DMS53 treated with DMSO at 0.1 percent for 48 hours (cell line): ENCODE results near the gene NXPH2.
A peak's percentile ranks its signal among the peaks of the same experiment; 100 is the strongest.
"Not testable (repeated sequence)": the region's sequence is repeated elsewhere in the genome, so short reads cannot be mapped to it uniquely, and the experiment has no call there.

Source experiments
- DNase-seq: peaks from one replicate; lab custom pipeline; 2025; ENCODE audit not compliant: unreplicated experiment; lab: John Stamatoyannopoulos, UW

NXPH2 gene

DNA sequence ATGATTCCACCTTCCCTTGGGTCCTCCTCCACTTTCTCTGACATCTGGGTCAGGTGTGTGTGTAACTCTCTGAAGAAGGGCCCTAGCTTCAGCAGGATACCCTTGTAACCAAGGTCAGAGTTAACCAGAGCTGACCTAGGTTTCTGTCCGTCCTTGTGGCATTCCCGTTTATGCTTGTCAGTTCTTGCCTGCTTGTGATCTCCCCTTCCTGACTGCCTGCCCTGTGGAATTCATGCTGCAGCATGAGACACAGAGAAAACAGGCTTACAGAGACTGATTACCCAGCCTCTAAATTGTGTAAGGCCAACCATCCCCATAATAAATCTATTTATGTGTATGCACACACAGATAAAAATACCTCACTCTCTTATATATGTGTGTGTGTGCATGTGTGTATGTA, 22.8 kb downstream of the NXPH2 start:
- no peak for DNase-seq

DNA sequence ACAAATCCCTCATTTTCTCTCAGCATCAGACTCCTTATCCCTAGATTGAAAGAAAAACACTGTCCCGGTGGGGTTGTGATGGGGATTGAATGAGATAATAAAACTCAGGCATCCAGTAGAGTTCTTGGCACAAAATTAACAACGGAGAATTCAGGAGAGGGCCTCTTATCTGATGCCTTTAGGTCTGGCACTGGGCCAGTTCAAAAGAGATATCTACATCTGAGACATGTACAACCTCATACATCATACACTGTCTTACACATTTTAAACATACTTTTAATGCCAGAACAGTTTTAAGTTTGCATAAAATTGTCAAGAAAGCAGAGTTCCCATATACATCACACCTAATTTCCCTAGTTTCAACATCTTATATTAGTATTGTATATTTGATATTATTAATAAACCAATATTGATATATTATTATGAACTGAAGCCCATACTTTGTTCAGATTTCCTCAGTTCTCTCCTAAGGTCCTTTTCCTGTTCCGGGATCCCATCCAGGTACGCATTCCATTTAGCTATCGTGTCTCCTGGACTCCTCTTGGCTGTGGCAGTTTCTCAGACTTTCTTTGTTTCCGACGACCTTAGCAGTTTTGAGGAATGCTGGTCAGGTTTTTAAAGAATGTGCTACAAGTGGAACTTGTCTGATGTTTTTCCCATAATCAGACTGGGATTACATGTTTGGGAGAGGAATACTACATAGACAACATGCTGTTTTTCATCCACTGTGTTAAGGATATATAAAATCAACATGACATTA, 27.8 kb downstream of the NXPH2 start:
- no peak for DNase-seq

DNA sequence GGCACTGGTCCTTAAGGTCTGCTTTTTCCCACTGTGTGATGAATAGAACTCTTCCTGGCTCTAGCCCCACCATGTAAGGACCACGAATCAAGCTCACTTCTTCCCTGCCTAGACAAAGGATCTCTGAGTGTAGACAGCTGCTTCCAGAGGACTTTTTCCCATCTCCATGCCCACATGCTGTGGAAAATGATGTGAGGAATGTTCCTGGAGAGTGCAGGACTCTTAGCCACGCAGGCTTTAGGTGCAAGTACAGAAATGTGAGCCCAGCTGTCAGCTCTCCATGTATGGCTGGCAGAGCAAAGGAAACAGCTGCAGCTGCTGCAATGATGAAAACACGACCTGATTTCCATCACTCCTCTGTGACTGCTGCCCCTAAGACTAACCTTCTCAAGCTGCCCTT, 35.5 kb downstream of the NXPH2 start:
- no peak for DNase-seq

- DNase-seq, result no peak
These were observed 37.6 kb downstream of the NXPH2 start for GRCh38 chr2:138742441-138743057.

GRCh38 chr2:138741851-138742250, 38.3 kb downstream of the NXPH2 start:
- no peak for DNase-seq

GRCh38 chr2:138737009-138737554, 43.1 kb downstream of the NXPH2 start:
- DNase-seq, result not testable (repeated sequence)

DNA sequence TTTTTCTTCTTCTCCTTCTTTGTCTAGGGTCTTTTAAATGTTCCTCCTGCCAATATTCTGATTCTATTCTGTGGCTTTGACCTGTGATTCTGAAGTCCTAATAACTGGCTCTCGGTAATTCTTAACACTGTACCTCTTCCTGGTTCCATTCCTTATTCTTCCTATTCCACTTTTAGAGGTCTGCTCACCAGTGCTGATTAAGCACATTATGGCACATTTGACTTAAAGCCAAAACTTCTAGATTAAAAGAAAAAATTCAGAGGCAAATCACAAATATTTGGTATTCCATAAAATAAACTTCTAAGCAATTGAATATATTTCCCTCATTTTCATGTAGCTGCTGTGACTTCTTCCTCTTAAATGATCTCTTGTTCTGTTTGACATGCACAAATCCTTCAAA, 47.5 kb downstream of the NXPH2 start:
- DNase-seq, result no peak

GRCh38 chr2:138730497-138731030, 49.6 kb downstream of the NXPH2 start:
- DNase-seq, result no peak

GRCh38 chr2:138727956-138728355, 52.2 kb downstream of the NXPH2 start:
- DNase-seq, result no peak

GRCh38 chr2:138726681-138727080, 53.5 kb downstream of the NXPH2 start:
- no peak for DNase-seq

GRCh38 chr2:138724729-138725459, 55.3 kb downstream of the NXPH2 start:
- DNase-seq, result no peak

DNA sequence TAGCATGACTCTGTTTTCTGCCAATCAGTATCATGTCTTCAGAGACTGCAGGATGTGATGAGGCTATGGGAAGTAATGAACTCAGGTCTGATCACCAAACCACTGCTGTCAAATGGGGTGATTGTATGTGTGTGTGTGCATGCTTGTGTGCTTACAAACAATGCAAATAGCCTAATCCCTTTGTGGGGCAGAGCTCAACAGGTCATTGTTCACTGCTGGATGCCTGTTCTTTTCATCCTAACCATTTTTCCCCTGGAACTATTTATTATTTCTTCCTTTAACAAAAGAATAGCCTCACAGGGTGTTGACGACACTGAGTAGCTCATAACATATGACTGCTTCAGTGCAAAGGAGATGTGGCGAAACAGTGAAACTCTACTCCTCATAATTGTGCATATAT, 55.9 kb downstream of the NXPH2 start:
- no peak for DNase-seq

- DNase-seq, result no peak
These were observed 56.8 kb downstream of the NXPH2 start for GRCh38 chr2:138723196-138723987.

DNA sequence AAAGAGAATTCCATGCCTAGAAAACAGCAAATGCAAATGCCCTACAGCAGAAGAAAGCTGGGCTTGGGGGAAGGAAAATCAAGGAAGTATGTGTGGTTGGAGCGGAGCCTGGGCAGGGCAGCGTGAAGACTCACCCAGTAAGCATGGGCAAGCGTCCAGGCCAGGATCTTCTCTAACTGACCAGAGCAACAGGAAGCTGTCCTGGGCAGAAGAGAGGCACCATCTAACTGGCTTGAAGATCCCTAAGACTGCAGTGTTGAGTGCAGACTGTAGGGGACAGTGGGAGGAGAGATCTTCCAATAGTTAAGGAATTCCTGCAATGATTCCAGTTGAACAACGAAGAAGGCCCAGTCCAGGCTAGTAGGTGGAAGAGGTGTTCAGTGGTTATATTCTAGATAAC, 57.9 kb downstream of the NXPH2 start:
- no peak for DNase-seq

- peak; percentile 16 for DNase-seq
These were observed 60.0 kb downstream of the NXPH2 start for GRCh38 chr2:138720035-138720838.

DNA sequence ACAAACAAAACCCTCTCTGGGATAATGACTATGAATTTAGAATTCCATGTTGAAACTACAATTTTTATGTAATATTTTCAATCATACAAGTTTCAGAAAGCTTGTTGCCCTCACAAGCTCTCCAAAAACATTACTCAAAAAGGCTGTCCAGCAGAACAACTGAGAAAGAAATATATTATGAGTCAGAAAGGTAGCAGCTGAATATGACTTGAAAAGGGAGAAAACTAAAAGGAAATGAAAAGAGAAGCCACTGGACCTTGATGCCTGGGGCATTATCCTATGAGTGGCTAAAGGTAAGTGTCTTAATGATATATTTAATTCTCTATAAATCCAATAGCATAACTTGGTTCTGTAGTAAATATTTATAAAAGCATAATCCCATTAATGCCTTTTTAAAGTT, 61.8 kb downstream of the NXPH2 start:
- DNase-seq, result no peak

DNA sequence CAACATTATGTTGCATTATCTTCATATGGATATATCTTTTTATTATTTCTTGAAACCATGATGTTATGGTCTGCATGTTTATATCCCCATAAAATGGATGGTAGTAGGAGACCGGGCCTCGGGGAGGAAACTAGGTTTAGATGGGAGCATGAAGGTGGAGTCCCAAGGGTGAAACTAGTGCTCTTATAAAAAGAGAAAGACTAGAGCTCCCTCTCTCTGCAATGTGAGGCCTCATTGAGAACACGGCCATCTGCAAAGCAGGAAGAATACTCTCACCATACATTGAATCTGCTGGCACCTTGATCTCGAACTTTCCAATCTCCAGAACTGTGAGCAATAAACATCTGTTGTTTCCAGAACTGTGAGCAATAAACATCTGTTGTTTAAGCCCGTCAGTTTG, 64.0 kb downstream of the NXPH2 start:
- DNase-seq, result no peak

DNA sequence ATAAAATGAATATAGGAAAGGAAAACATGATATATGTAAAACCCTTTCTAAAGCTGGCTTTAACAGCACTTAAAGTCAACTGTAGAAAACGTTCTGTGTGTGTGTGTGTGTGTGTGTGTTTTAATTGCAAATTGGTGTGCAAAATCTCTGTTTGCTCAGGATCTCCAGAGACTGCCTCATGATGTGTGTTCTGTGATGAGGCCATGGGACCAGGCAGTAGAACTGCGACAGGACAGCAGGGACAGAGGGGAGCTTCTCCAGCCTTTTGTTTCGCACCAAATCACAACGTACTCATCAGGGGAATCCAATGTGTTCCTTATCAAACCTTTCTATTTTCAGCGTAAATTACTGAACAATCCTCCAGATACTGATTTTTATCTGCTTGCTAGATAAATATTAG, 66.7 kb downstream of the NXPH2 start:
- no peak for DNase-seq

- DNase-seq, result no peak
These were observed 67.1 kb downstream of the NXPH2 start for GRCh38 chr2:138713069-138713496.
